Transverse colon (tissue), 4 donors: ENCODE measurements around the gene AARS2.

ENCODE experiments used
- CTCF ChIP-seq, 5 experiments: fragments of 200-600 bp in 3 of 5; fragments of 450-650 bp in 2 of 5; sonication (generic) in 3 of 5; IDR thresholded peaks; 1 replicate in 2 of 5; 2 replicates in 3 of 5; pipeline ENCODE4 v1.5.1; 2016 to 2017; ENCODE audit warnings: antibody characterized with exemption in 5 of 5, inconsistent platforms in 3 of 5, mild to moderate bottlenecking in 2 of 5, moderate library complexity in 1 of 5
- EP300 ChIP-seq: sonication (generic); formaldehyde crosslinking; IDR thresholded peaks from one replicate; pipeline ENCODE4 v1.6.1; 2017; ENCODE audit warnings: antibody characterized with exemption, low read depth
- POLR2A ChIP-seq: fragments of 450-650 bp; IDR thresholded peaks from one replicate; pipeline ENCODE4 v1.6.1; 2016; ENCODE audit warnings: antibody characterized with exemption, mild to moderate bottlenecking, moderate library complexity
- POLR2AphosphoS5 ChIP-seq, 3 donors: sonication (generic); formaldehyde crosslinking; IDR thresholded peaks; one replicate each; pipeline ENCODE4 v1.6.1; 2016; ENCODE audit warnings: antibody characterized with exemption in 3 of 3

- TF ChIP-seq POLR2A: no peak
- no peak for TF ChIP-seq CTCF (IDR thresholded peaks at IDR 0.05)
- no peak for TF ChIP-seq POLR2AphosphoS5 (IDR thresholded peaks at IDR 0.05)
- no peak for TF ChIP-seq EP300
Observed at GRCh38 chr6:44342489-44342888, 29.3 kb upstream of the AARS2 start, which contains the start of gene SPATS1.
